HG03159 (cell line): Measurements from ENCODE around the gene ELMO1.

Experiments
- ATAC-seq: cut with Tn5 transposase; IDR thresholded peaks from one replicate; pipeline ENCODE4 v1.9.1; 2021; ENCODE audit warnings: mild to moderate bottlenecking, moderate library complexity; ENCODE audit not compliant: unreplicated experiment

Gene ELMO1

GRCh38 chr7:36814311-36814710 lies 634.4 kb downstream of the ELMO1 start:
- no peak for ATAC-seq

GRCh38 chr7:36811807-36812206 lies 636.9 kb downstream of the ELMO1 start:
- ATAC-seq = no peak

- ATAC-seq = no peak
These were observed 638.2 kb downstream of the ELMO1 start for GRCh38 chr7:36810489-36810888.

GRCh38 chr7:36810032-36810431 lies 638.6 kb downstream of the ELMO1 start:
- no peak for ATAC-seq

GRCh38 chr7:36809510-36809909 lies 639.2 kb downstream of the ELMO1 start:
- ATAC-seq = no peak

- no peak for ATAC-seq
These were observed 639.6 kb downstream of the ELMO1 start for GRCh38 chr7:36809086-36809485.

GRCh38 chr7:36806891-36807290 lies 641.8 kb downstream of the ELMO1 start:
- ATAC-seq = no peak
